ENCODE data around the gene WRNIP1.
"Not testable (repeated sequence)": the region's sequence is repeated elsewhere in the genome, so short reads cannot be mapped to it uniquely, and the experiment has no call there.

WRNIP1 gene

DNA sequence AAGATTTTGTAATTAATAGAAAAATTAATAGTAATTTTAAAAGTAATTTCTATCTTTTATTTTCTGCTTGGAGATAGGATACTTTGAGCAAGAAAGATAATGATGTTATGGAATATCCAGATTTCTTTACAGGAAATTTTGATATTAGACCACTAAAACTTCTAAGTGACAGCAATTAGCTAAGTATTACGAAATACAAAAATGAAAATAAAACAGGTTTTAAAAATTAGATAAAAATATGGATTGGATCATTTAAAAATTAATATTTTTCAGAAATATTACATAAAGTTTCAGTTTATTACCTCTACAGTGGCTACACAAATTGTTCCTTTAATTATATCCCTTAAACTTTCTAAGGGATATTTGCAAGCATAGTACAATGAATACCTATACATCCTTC is 10.3 kb upstream of the WRNIP1 start:
- H3K9me3 ChIP-seq (ENCODE audit: control insufficient read depth, insufficient read depth, low read length): no peaks in the 10 kb centered on the region
- H3K4me1 ChIP-seq (ENCODE audit: control insufficient read depth, insufficient read depth, low read length): no peaks in the 10 kb centered on the region
- no peaks in the 10 kb centered on the region for H3K27me3 ChIP-seq (ENCODE audit: control insufficient read depth, insufficient read depth, low read length)
- H3K36me3 ChIP-seq (ENCODE audit: control insufficient read depth, insufficient read depth, low read length): no peaks in the 10 kb centered on the region
- H3K9ac ChIP-seq (ENCODE audit: low read depth, low read length): no peak overlapping the region
- H3K4me3 ChIP-seq (ENCODE audit: low read depth, low read length): no peak overlapping the region

GRCh38 chr6:2755456-2755855 is 9.7 kb upstream of the WRNIP1 start:
- Histone ChIP-seq H3K27me3 (ENCODE audit: control insufficient read depth, insufficient read depth, low read length) (no peaks in the 10 kb centered on the region), H3K4me3 (ENCODE audit: low read depth, low read length) (no peak overlapping the region), H3K4me1 (ENCODE audit: control insufficient read depth, insufficient read depth, low read length) (no peaks in the 10 kb centered on the region), H3K9ac (ENCODE audit: low read depth, low read length) (no peak overlapping the region), H3K36me3 (ENCODE audit: control insufficient read depth, insufficient read depth, low read length) (no peaks in the 10 kb centered on the region), H3K9me3 (ENCODE audit: control insufficient read depth, insufficient read depth, low read length) (no peaks in the 10 kb centered on the region)

- no peak overlapping the region for H3K4me3 ChIP-seq (ENCODE audit: low read depth, low read length)
- H3K36me3 ChIP-seq (ENCODE audit: control insufficient read depth, insufficient read depth, low read length): no peaks in the 10 kb centered on the region
- H3K9ac ChIP-seq (ENCODE audit: low read depth, low read length): no peak overlapping the region
- no peaks in the 10 kb centered on the region for H3K27me3 ChIP-seq (ENCODE audit: control insufficient read depth, insufficient read depth, low read length)
- no peaks in the 10 kb centered on the region for H3K9me3 ChIP-seq (ENCODE audit: control insufficient read depth, insufficient read depth, low read length)
- H3K4me1 ChIP-seq (ENCODE audit: control insufficient read depth, insufficient read depth, low read length): no peaks in the 10 kb centered on the region
These were observed 9.0 kb upstream of the WRNIP1 start for GRCh38 chr6:2756241-2756640.

- H3K27me3 ChIP-seq (ENCODE audit: control insufficient read depth, insufficient read depth, low read length): no peaks in the 10 kb centered on the region
- H3K4me1 ChIP-seq (ENCODE audit: control insufficient read depth, insufficient read depth, low read length): no peaks in the 10 kb centered on the region
- no peak overlapping the region for H3K4me3 ChIP-seq (ENCODE audit: low read depth, low read length)
- H3K9me3 ChIP-seq (ENCODE audit: control insufficient read depth, insufficient read depth, low read length): no peaks in the 10 kb centered on the region
- no peaks in the 10 kb centered on the region for H3K36me3 ChIP-seq (ENCODE audit: control insufficient read depth, insufficient read depth, low read length)
- H3K9ac ChIP-seq (ENCODE audit: low read depth, low read length): no peak overlapping the region
These were observed 8.4 kb upstream of the WRNIP1 start for GRCh38 chr6:2756687-2757224.

- H3K27me3 ChIP-seq (ENCODE audit: control insufficient read depth, insufficient read depth, low read length): no peaks in the 10 kb centered on the region
- no peaks in the 10 kb centered on the region for H3K4me1 ChIP-seq (ENCODE audit: control insufficient read depth, insufficient read depth, low read length)
- H3K4me3 ChIP-seq (ENCODE audit: low read depth, low read length): no peak overlapping the region
- H3K9ac ChIP-seq (ENCODE audit: low read depth, low read length): no peak overlapping the region
- H3K36me3 ChIP-seq (ENCODE audit: control insufficient read depth, insufficient read depth, low read length): no peaks in the 10 kb centered on the region
- no peaks in the 10 kb centered on the region for H3K9me3 ChIP-seq (ENCODE audit: control insufficient read depth, insufficient read depth, low read length)
These were observed 6.2 kb upstream of the WRNIP1 start for GRCh38 chr6:2758980-2759379.

DNA sequence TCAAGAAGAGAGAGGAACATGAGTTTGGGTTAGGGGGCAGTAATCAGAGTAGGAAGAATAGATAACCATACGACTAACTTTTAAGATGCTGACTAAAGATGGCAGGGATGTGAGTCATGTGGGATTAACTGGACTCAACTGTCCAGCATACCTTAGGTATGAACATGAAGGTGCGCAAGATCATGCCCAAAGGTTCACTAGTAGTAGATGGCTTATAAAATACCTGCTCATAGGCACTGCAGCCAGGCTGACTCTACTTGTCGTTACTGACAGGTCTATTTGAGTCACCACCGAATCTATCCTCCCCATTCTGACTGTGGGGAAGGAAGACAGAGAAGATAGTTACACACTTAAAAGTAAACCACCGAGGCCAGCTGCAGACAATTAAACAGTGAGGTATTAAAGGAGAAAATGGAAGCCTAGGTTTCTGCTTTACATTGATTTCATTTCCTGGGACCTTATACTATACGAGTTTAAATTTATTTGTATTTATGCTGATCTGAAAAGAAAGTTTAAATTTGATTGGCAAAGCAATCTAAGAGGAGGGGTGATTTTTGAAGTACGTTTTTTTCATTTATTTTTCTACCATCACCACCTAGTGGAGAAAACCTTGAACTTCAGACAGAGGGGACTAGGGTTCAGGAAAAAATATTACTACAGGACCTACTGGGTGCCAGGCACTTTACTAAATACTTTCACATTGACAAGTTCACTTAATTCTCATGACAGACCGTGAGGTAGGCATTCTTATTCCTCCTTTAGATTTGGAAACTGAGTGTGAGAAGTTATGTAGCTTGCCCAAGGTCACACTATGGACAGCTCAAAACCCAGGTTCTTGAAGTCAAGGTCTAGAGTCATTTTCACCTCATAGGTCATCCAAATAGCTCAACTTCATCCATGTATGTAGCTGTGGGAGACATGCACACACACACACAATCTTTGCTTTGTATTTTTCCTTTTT is 4.0 kb upstream of the WRNIP1 start:
- Histone ChIP-seq H3K36me3 (ENCODE audit: control insufficient read depth, insufficient read depth, low read length) (no peaks in the 10 kb centered on the region), H3K4me3 (ENCODE audit: low read depth, low read length) (no peak overlapping the region), H3K9ac (ENCODE audit: low read depth, low read length) (no peak overlapping the region), H3K27me3 (ENCODE audit: control insufficient read depth, insufficient read depth, low read length) (no peaks in the 10 kb centered on the region), H3K9me3 (ENCODE audit: control insufficient read depth, insufficient read depth, low read length) (no peaks in the 10 kb centered on the region), H3K4me1 (ENCODE audit: control insufficient read depth, insufficient read depth, low read length) (no peaks in the 10 kb centered on the region)

DNA sequence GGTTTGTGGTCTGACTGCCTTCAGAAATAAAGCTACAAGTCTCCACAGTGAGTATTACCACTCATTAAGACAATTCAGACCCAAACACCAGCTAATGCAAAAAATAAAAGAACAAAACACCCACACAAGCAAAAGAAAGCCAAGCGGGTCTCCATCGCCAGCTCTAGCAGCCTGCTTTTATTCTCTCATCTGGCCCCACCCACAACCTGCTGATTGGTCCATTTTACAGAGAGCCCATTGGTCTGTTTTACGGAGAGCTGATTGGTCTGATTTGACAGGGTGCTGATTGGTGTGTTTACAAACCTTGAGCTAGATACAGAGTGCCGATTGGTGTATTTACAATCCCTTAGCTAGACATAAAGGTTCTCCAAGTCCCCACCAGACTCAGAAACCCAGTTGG is 2.3 kb upstream of the WRNIP1 start:
- not testable (repeated sequence) for H3K9me3 ChIP-seq (ENCODE audit: control insufficient read depth, insufficient read depth, low read length); H3K4me1 ChIP-seq (ENCODE audit: control insufficient read depth, insufficient read depth, low read length); H3K27me3 ChIP-seq (ENCODE audit: control insufficient read depth, insufficient read depth, low read length); H3K4me3 ChIP-seq (ENCODE audit: low read depth, low read length); H3K9ac ChIP-seq (ENCODE audit: low read depth, low read length); H3K36me3 ChIP-seq (ENCODE audit: control insufficient read depth, insufficient read depth, low read length)

DNA sequence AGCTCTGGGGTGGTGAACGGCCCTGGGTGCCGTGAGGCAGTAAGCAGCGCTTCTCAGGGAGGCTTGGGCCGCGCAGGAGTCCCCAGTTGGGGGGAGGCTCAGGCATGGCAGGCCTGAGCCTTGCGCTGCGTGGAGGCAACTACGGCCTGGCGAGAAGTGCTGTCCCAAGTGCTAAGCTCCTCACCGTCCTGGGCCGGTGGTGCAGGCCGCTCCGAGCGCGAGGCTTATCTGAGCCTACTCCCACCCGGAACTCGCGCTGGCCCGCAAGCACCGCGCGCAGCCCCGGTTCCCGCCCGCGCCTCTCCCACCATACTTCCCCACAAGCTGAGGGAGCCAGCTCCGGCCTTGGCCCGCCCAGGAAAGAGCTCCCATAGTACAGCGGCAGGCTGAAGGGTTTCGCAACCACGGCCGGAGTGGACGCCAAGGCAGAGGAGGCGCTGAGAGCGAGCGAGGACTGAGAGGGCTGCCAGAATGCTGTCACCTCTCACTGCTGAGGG is 1.8 kb upstream of the WRNIP1 start:
- H3K9me3 ChIP-seq (ENCODE audit: control insufficient read depth, insufficient read depth, low read length): no peaks in the 10 kb centered on the region
- H3K27me3 ChIP-seq (ENCODE audit: control insufficient read depth, insufficient read depth, low read length): no peaks in the 10 kb centered on the region
- H3K4me3 ChIP-seq (ENCODE audit: low read depth, low read length): no peak overlapping the region
- H3K9ac ChIP-seq (ENCODE audit: low read depth, low read length): no peak overlapping the region
- no peaks in the 10 kb centered on the region for H3K36me3 ChIP-seq (ENCODE audit: control insufficient read depth, insufficient read depth, low read length)
- peaks cover 4% of the 10 kb centered on the region for H3K4me1 ChIP-seq (ENCODE audit: control insufficient read depth, insufficient read depth, low read length)

GRCh38 chr6:2763876-2764540 is 1.2 kb upstream of the WRNIP1 start:
- H3K4me1 ChIP-seq (ENCODE audit: control insufficient read depth, insufficient read depth, low read length): peaks cover 4% of the 10 kb centered on the region
- no peaks in the 10 kb centered on the region for H3K36me3 ChIP-seq (ENCODE audit: control insufficient read depth, insufficient read depth, low read length)
- H3K27me3 ChIP-seq (ENCODE audit: control insufficient read depth, insufficient read depth, low read length): no peaks in the 10 kb centered on the region
- H3K4me3 ChIP-seq (ENCODE audit: low read depth, low read length): peak overlapping the region; percentile 72
- no peak overlapping the region for H3K9ac ChIP-seq (ENCODE audit: low read depth, low read length)
- no peaks in the 10 kb centered on the region for H3K9me3 ChIP-seq (ENCODE audit: control insufficient read depth, insufficient read depth, low read length)

DNA sequence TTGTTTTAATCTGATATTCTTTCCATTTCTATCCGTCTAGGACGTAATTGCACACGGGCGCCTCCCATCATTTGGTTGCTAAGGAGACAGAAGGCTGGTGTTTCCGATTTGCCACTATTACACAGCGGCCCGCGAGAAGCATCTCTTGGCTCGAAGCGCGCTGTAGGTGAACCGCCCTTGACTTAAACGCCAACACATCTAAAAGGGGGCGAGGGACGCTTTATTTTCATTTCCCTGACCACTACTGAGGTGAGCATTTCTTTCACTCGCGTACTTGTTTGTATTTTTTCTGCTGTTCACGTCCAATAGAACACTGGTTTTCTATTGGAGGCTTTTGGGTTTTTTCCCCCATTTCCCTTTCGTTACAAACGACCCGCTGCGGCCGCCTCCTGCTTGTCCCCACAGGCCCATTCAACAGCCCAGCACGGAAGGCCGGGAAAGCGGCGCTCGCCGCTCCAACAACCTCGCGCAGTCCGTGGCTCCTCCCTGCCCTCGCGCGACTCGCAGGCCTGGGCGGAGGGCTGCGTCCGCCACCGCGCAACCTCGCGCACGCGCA is 505 bp upstream of the WRNIP1 start:
- Histone ChIP-seq H3K4me1 (ENCODE audit: control insufficient read depth, insufficient read depth, low read length) (peaks cover 7% of the 10 kb centered on the region), H3K4me3 (ENCODE audit: low read depth, low read length) (peak overlapping the region; percentile 72), H3K36me3 (ENCODE audit: control insufficient read depth, insufficient read depth, low read length) (no peaks in the 10 kb centered on the region), H3K9ac (ENCODE audit: low read depth, low read length) (peak overlapping the region; percentile 71), H3K9me3 (ENCODE audit: control insufficient read depth, insufficient read depth, low read length) (no peaks in the 10 kb centered on the region), H3K27me3 (ENCODE audit: control insufficient read depth, insufficient read depth, low read length) (no peaks in the 10 kb centered on the region)

DNA sequence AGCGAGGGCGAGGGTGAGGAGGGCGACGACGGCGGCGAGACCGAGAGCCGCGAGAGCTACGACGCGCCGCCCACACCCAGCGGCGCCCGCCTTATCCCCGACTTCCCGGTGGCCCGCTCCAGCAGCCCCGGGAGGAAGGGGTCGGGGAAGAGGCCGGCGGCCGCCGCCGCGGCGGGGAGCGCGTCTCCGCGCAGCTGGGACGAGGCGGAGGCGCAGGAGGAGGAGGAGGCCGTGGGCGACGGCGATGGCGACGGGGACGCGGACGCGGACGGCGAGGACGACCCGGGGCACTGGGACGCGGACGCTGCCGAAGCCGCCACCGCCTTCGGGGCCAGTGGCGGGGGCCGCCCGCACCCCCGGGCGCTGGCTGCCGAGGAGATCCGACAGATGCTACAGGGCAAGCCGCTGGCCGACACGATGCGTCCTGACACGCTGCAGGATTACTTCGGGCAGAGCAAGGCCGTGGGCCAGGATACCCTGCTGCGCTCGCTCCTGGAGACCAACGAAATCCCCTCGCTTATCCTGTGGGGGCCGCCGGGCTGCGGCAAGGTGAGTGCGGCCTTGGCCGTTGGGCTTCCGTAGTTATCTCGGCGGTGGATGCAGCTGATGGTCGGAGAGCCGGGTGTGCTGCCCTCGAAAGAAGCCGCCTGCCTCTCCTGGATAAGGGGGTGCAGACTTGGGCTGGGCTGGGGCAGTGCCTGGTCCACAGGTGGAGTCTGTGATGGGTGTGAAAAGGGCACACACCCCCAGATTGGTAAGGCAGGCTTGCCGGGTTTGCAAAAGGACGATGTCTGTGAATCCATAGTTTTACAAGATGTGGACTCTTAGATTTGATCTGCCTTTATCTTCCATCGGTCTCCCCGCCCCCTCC is 938 bp downstream of the WRNIP1 start:
- no peaks in the 10 kb centered on the region for H3K27me3 ChIP-seq (ENCODE audit: control insufficient read depth, insufficient read depth, low read length)
- H3K4me3 ChIP-seq (ENCODE audit: low read depth, low read length): peak overlapping the region; percentile 90
- H3K9me3 ChIP-seq (ENCODE audit: control insufficient read depth, insufficient read depth, low read length): no peaks in the 10 kb centered on the region
- H3K4me1 ChIP-seq (ENCODE audit: control insufficient read depth, insufficient read depth, low read length): peaks cover 16% of the 10 kb centered on the region
- no peaks in the 10 kb centered on the region for H3K36me3 ChIP-seq (ENCODE audit: control insufficient read depth, insufficient read depth, low read length)
- H3K9ac ChIP-seq (ENCODE audit: low read depth, low read length): peak overlapping the region; percentile 77

All from iPS-15b (cell line).